Hematopoietic multipotent progenitor cell treated with erythropoietin and hydrocortisone succinate and interleukin-3 and kit ligand, for 6 days (in vitro differentiated cells): ENCODE results near the gene NDUFV3.
"Not testable (repeated sequence)": the region's sequence is repeated elsewhere in the genome, so short reads cannot be mapped to it uniquely, and the experiment has no call there.

Experiments used
- DNase-seq: peaks from one replicate; pipeline ENCODE4 v3.0.0-alpha.2; 2015

The NDUFV3 gene

GRCh38 chr21:42937960-42938605, 45.0 kb downstream of the NDUFV3 start:
- no peak for DNase-seq

- not testable (repeated sequence) for DNase-seq
These were observed 45.5 kb downstream of the NDUFV3 start for GRCh38 chr21:42938606-42938995.

DNA sequence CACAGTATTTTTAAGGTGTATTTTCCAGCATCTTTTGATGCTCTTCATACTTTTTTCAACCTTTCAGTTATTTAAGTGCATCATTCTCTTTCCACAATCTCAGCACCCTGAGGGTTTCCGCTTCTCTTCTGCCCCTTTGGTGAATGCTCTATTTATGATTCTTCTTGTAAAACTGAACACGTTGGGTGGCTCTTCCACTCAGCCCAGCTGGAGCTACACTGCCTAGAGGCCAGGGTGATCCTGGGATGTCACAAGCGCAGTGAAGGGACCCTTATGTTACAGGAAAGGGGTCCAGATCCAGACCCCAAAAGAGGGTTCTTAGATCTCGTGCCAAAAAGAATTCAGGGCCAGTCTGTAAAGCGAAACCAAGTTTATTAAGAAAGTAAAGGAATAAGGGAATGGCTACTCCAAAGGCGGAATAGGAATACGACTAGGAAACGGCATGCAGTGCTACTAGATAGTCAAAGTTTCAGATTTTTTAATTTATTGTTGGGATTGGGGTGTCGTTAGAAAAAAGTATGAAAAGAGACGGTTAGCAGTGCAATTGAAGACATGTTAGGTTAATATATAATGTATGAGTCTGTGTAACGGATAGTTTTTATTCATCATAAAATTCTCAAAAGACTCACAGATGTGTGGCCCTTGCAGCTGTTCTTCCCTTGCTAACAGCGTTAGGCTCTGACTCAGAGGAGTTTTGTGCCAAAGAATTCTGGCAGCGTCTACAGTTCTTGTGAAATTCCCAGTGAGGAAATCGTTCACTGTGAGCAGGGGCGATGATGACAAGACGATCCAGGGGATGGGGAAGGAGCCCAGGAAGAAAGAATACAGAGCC, 46.7 kb downstream of the NDUFV3 start:
- DNase-seq, result peak; percentile 18

- no peak for DNase-seq
These were observed 48.6 kb downstream of the NDUFV3 start for GRCh38 chr21:42941696-42942085.

GRCh38 chr21:42942244-42942643, 49.1 kb downstream of the NDUFV3 start:
- DNase-seq, result no peak

GRCh38 chr21:42949094-42949755, 56.1 kb downstream of the NDUFV3 start:
- not testable (repeated sequence) for DNase-seq

- DNase-seq, result not testable (repeated sequence)
These were observed 58.1 kb downstream of the NDUFV3 start for GRCh38 chr21:42951193-42951592.

GRCh38 chr21:42956824-42957630, 63.9 kb downstream of the NDUFV3 start:
- DNase-seq, result no peak

GRCh38 chr21:42958122-42958521, 65.0 kb downstream of the NDUFV3 start:
- DNase-seq, result peak; percentile 17

DNA sequence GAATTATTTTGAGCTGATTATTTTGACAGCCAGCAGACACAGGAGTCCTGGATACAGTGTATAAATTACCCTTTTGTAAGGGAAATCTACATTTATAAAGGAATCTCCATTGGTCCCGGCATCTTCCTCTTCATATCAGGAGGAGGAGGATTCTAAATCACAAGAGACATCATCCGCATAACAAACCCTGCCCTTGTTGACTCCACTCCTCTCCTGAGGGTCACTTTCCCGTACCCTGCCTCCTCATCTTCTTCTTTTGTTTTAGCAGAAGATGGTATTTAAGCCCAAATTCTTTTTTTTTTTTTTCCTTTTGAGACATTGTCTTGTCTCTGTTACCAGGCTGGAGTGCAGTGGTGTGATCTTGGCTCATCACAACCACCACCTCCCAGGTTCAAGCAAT, 66.6 kb downstream of the NDUFV3 start:
- DNase-seq, result no peak

DNA sequence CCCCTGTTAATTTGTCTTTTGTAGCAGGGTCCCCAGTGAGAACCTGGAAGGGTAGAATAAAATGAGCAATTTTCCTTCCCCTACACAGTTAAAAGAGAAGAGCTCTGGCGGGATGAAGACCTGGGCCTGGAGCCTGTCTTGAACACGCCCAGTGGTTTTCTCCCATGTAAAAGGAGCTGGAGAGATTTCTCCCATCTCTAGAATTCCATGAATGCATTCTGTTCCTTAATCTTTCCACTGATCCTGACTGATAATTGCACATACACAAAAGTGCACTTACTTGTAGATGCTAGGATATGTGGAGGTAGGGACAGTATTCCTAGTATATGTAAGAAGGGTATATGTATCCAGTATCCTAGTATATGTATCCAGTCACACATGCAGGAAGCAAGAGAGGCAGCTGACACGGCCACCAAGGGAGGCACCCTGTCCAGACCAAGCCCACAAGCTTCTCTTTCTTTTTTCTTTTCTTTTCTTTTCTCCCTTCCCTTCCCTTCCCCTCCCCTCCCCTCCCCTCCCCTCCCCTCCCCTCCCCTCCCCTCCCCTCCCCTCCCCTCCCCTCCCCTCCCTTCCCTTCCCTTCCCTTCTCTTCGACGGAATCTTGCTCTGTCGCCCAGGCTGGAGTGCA, 69.4 kb downstream of the NDUFV3 start:
- DNase-seq, result no peak
